Progenitor cell of endocrine pancreas (in vitro differentiated cells): ENCODE results near the gene CYBB. TPM values are rescaled to one million over a fixed set of nuclear protein-coding genes. Genes with fewer than 3 reads are reported as not detected.

Experiments
- DNase-seq: peaks from one replicate; pipeline ENCODE4 v3.0.0; 2021; ENCODE audit warnings: low spot score; ENCODE audit not compliant: unreplicated experiment
- H3K27ac Mint-ChIP-seq: 2 replicates; pipeline ENCODE4 v1.8.0; 2021; ENCODE audit warnings: mild to moderate bottlenecking, moderate library complexity, mixed read lengths
- H3K27me3 Mint-ChIP-seq: 2 replicates; pipeline ENCODE4 v1.8.0; 2021; ENCODE audit warnings: mixed read lengths
- H3K36me3 Mint-ChIP-seq: 2 replicates; pipeline ENCODE4 v1.8.0; 2022; ENCODE audit warnings: mixed read lengths; ENCODE audit not compliant: insufficient read depth
- H3K4me1 Mint-ChIP-seq: 2 replicates; pipeline ENCODE4 v1.8.0; 2021; ENCODE audit warnings: low read depth, mixed read lengths
- H3K4me3 Mint-ChIP-seq: 2 replicates; pipeline ENCODE4 v1.8.0; 2021; ENCODE audit warnings: low read depth, mild to moderate bottlenecking, moderate library complexity, mixed read lengths
- H3K9me3 Mint-ChIP-seq: 2 replicates; pipeline ENCODE4 v1.8.0; 2021; ENCODE audit warnings: low read depth, mixed read lengths
- total RNA-seq: library from RNA; stranded (reverse); gene quantifications from 2 replicates; pipeline ENCODE4 v1.2.1, GENCODE V29; 2021
- TF ChIP-seq, protein P1 (sequence below): fragments of 200-600 bp; sonication (generic); IDR thresholded peaks from one replicate; pipeline ENCODE4 v1.5.0; 2021; ENCODE audit warnings: antibody characterized with exemption, mild to moderate bottlenecking; ENCODE audit not compliant: unreplicated experiment

The CYBB gene
- total RNA-seq, 1 donor from 2014 or later = 0.41 TPM

DNA sequence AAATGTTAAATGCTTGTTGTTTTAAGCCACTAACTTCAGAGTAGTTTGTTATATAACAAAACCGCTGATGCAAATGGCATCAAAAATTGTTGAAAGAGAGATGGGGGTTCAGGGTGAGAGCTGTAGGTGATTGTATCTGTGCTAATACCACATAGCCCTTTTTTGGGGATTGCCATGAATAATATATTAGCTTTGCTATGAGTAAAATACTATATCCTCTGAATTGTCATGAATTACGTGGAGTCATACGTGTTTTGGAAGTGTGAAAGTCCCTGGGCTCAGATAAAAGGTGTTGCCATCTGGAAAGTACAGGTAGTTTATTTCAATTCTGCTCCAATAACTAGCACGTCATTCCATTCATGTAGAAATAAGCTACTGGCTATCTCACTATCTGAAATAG is 36.9 kb downstream of the CYBB start:
- no peak for DNase-seq
- Mint-ChIP-seq H3K4me3 (no peak overlapping the region), H3K27me3 (no peaks in the 10 kb centered on the region), H3K9me3 (peaks cover 12% of the 10 kb centered on the region), H3K4me1 (peaks cover 2% of the 10 kb centered on the region), H3K27ac (no peak overlapping the region), H3K36me3 (no peaks in the 10 kb centered on the region)
- TF ChIP-seq, protein P1, sequence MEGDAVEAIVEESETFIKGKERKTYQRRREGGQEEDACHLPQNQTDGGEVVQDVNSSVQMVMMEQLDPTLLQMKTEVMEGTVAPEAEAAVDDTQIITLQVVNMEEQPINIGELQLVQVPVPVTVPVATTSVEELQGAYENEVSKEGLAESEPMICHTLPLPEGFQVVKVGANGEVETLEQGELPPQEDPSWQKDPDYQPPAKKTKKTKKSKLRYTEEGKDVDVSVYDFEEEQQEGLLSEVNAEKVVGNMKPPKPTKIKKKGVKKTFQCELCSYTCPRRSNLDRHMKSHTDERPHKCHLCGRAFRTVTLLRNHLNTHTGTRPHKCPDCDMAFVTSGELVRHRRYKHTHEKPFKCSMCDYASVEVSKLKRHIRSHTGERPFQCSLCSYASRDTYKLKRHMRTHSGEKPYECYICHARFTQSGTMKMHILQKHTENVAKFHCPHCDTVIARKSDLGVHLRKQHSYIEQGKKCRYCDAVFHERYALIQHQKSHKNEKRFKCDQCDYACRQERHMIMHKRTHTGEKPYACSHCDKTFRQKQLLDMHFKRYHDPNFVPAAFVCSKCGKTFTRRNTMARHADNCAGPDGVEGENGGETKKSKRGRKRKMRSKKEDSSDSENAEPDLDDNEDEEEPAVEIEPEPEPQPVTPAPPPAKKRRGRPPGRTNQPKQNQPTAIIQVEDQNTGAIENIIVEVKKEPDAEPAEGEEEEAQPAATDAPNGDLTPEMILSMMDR = no peak

GRCh38 chrX:37817176-37817575 is 37.3 kb downstream of the CYBB start:
- no peak overlapping the region for H3K27ac Mint-ChIP-seq
- no peaks in the 10 kb centered on the region for H3K27me3 Mint-ChIP-seq
- peaks cover 2% of the 10 kb centered on the region for H3K4me1 Mint-ChIP-seq
- H3K36me3 Mint-ChIP-seq = no peaks in the 10 kb centered on the region
- H3K4me3 Mint-ChIP-seq = no peak overlapping the region
- TF ChIP-seq, protein P1 = no peak
- H3K9me3 Mint-ChIP-seq = peaks cover 8% of the 10 kb centered on the region
- DNase-seq = no peak

DNA sequence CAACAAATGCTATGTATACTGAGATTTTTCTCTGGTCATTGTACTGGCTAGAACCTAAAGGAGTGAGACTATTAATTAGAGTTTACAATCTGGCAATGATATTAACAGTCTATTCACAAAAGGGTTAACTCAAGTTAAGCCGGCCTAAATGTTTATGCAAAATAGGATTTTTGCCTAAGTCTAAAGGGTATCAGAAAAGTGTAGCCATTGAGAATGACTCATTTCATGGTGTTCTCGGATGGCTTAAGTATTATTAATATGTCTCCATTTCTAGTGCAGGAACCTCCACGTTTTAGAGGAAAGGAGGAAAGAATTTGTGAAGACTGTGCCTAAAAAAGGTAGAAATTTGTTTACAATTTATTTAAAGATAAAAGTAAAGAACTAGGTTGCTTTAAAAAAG is 37.7 kb downstream of the CYBB start:
- peaks cover 9% of the 10 kb centered on the region for H3K9me3 Mint-ChIP-seq
- H3K4me3 Mint-ChIP-seq = no peak overlapping the region
- no peak overlapping the region for H3K27ac Mint-ChIP-seq

GRCh38 chrX:37818031-37818430 is 38.2 kb downstream of the CYBB start:
- TF ChIP-seq, protein P1 = no peak
- Mint-ChIP-seq H3K27ac (no peak overlapping the region), H3K36me3 (no peaks in the 10 kb centered on the region), H3K27me3 (no peaks in the 10 kb centered on the region), H3K4me1 (peaks cover 2% of the 10 kb centered on the region), H3K9me3 (peaks cover 11% of the 10 kb centered on the region), H3K4me3 (no peak overlapping the region)
- DNase-seq = no peak

More for the DNA sequence above, 37.7 kb downstream of the CYBB start:
- Mint-ChIP-seq H3K36me3 (no peaks in the 10 kb centered on the region), H3K27me3 (no peaks in the 10 kb centered on the region), H3K4me1 (peaks cover 2% of the 10 kb centered on the region)
- no peak for DNase-seq
- TF ChIP-seq, protein P1 = no peak

GRCh38 chrX:37820646-37821045 is 40.8 kb downstream of the CYBB start:
- Mint-ChIP-seq H3K4me3 (no peak overlapping the region), H3K27ac (no peak overlapping the region), H3K27me3 (no peaks in the 10 kb centered on the region), H3K36me3 (no peaks in the 10 kb centered on the region), H3K4me1 (peaks cover 10% of the 10 kb centered on the region), H3K9me3 (peaks cover 15% of the 10 kb centered on the region)
- TF ChIP-seq, protein P1 = no peak
- DNase-seq = no peak
